Kidney epithelial cell (primary cell): ENCODE data around the gene ADSS1. TPM values are rescaled to one million over a fixed set of nuclear protein-coding genes. Genes with fewer than 3 reads are reported as not detected.

Source experiments
- DNase-seq: peaks from one replicate; pipeline ENCODE4 v3.0.0-alpha.2; 2010; ENCODE audit warnings: low read depth
- H3K27me3 ChIP-seq: 2 replicates; pipeline ENCODE4 v1.6.0; 2011; ENCODE audit warnings: low read length; ENCODE audit not compliant: control insufficient read depth, insufficient read depth
- H3K36me3 ChIP-seq: 2 replicates; pipeline ENCODE4 v1.5.1; 2011; ENCODE audit warnings: low read length; ENCODE audit not compliant: control insufficient read depth, insufficient read depth
- H3K4me3 ChIP-seq: 2 replicates; pipeline ENCODE4 v1.5.1; 2011; ENCODE audit warnings: low read depth, mild to moderate bottlenecking, control low read depth, low read length
- total RNA-seq: library from RNA; depleted of rRNA; stranded (reverse); fragments of >200 nt; gene quantifications from 2 replicates; pipeline ENCODE4 v1.2.3, GENCODE V29; 2015
- TF ChIP-seq, protein P1 (sequence below): IDR thresholded peaks from 2 replicates; pipeline ENCODE4 v1.5.1; 2011; ENCODE audit warnings: mild to moderate bottlenecking, moderate library complexity, low read length, control low read depth, inconsistent platforms; ENCODE audit not compliant: insufficient read depth, poor library complexity, severe bottlenecking

The ADSS1 gene
- total RNA-seq, 1 donor from 2014 or later: 10.3 TPM

- no peak for DNase-seq
- no peaks in the 10 kb centered on the region for H3K27me3 ChIP-seq
- TF ChIP-seq, protein P1, sequence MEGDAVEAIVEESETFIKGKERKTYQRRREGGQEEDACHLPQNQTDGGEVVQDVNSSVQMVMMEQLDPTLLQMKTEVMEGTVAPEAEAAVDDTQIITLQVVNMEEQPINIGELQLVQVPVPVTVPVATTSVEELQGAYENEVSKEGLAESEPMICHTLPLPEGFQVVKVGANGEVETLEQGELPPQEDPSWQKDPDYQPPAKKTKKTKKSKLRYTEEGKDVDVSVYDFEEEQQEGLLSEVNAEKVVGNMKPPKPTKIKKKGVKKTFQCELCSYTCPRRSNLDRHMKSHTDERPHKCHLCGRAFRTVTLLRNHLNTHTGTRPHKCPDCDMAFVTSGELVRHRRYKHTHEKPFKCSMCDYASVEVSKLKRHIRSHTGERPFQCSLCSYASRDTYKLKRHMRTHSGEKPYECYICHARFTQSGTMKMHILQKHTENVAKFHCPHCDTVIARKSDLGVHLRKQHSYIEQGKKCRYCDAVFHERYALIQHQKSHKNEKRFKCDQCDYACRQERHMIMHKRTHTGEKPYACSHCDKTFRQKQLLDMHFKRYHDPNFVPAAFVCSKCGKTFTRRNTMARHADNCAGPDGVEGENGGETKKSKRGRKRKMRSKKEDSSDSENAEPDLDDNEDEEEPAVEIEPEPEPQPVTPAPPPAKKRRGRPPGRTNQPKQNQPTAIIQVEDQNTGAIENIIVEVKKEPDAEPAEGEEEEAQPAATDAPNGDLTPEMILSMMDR: no peak
- H3K36me3 ChIP-seq: no peaks in the 10 kb centered on the region
- H3K4me3 ChIP-seq: peak overlapping the region; percentile 88
These were observed 27.8 kb downstream of the ADSS1 start for GRCh38 chr14:104751539-104752422.

- Histone ChIP-seq H3K27me3 (no peaks in the 10 kb centered on the region), H3K36me3 (no peaks in the 10 kb centered on the region), H3K4me3 (peak overlapping the region; percentile 88)
- no peak for DNase-seq
- TF ChIP-seq, protein P1: no peak
These were observed 28.4 kb downstream of the ADSS1 start for GRCh38 chr14:104752423-104752734.

DNA sequence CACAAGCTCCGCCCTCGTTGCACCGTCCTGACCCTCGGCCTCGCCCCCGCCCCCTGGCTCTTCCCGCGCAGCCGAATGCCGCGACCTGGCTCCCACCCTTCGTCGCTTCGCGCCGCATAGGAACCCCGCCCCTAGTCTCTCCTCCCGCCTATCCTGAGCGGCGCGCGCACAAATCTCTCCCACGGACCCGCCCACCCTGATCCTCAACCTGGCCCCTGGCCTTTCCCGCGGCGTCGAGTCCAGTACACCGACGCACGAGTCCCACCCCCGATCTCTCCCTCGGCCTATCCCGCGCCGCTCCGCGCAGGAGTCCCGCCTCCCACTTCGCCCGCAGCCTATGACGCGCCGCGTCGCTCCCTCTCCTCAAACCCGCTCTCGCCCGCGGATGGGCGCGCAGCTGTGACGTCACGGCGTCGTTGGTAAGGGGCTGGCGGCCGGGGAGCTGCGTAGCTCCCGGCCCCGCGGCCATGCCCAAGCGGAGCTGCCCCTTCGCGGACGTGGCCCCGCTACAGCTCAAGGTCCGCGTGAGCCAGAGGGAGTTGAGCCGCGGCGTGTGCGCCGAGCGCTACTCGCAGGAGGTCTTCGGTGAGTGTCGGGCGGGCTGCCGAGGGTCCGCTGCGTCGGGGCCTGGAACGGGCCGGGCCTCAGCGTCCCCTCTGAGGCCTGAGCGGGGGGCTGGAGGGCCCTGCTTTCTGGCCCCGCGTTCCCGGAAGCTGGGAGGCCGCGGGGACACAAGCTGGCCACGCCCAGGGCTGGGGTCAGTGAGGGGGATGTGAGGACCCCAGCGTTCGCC lies 28.9 kb downstream of the ADSS1 start, which contains the start of gene SIVA1:
TSS of gene SIVA1 (plus strand) at position 413 of the 793 bp plus-strand sequence. CDS start at position 468, 55 bp downstream.
- Histone ChIP-seq H3K4me3 (peak within 1 kb of the TSS; percentile 88), H3K36me3 (no peaks in the 10 kb centered on the region), H3K27me3 (no peaks in the 10 kb centered on the region)
- DNase-seq: peak; percentile 87
- TF ChIP-seq, protein P1: no peak

DNA sequence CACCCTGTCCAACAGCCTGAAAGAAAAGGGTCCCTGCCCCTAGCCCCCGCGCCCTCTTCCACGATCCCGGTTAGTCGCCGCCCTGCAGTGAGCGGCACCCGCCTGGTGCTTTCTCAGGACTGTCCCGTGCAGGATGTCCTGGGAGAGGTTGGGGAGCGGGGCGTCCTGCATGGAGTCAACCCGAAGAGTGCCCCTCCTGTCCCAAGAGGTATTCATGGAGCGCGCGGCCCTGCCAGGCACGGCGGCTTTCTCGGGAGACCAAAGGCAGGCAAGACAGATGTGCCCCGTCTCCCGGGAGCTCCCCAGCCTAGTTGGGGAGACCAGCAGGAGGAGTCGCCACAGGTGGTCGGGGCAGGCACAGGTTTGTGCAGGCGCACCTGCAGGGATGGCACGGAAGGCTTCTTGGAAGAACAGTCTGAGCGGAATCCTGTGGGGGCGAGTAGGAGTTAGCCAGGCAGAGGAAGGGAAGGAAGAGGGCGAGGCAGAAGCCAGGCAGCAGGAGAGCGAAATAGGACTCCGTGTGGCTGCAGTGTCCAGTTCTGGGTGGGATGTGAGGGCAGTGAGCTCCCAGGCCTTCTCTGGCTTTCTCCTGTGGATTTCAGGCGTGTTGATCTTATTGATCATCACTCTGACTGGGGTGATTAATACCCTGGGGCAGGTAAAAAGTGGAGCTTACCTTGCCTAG lies 29.6 kb downstream of the ADSS1 start:
- no peaks in the 10 kb centered on the region for H3K27me3 ChIP-seq
- TF ChIP-seq, protein P1: no peak
- no peaks in the 10 kb centered on the region for H3K36me3 ChIP-seq
- H3K4me3 ChIP-seq: peak overlapping the region; percentile 88
- no peak for DNase-seq

DNA sequence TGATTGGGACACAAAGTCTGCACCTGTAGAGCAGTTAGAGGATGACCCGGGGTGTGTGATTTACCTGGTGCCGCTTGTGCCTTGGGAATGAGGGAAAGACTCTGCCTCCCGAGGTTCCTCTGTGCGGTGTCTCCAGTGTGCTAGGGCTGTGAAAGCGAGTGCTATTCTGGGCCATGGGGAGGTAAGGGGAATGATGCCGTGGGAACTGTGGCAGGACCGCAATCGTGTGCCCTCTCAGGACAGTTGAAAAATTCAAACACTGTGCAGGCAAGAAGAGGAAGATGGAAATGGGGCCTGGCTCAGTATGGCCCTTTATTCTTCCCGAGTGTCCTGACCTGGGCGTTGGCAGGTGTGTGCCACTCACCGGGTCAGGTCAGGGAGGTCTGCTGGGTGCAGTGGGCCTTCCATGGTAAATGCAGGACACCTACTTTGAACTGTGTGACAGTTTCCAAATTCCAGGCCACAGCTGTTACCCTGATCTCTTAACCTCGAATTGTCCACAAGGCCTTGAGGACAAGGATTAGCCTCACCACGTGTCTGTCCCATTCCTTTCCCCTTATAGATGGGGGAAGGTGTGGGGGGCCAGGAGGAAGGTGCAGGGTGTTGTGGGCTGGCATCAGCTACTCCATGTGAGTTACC lies 30.3 kb downstream of the ADSS1 start:
- DNase-seq: no peak
- peak overlapping the region; percentile 88 for H3K4me3 ChIP-seq
- TF ChIP-seq, protein P1: no peak
- H3K36me3 ChIP-seq: no peaks in the 10 kb centered on the region
- H3K27me3 ChIP-seq: no peaks in the 10 kb centered on the region
